K562 (cell line): ENCODE data around the gene LCLAT1. TPM values are rescaled to one million over a fixed set of nuclear protein-coding genes. Genes with fewer than 3 reads are reported as not detected.
A peak's percentile ranks its signal among the peaks of the same experiment; 100 is the strongest.

Experiments used
- ATAC-seq: fragments of 200-7000 bp; cut with Tn5 transposase; 3 replicates; pipeline ENCODE4 v1.9.1; 2020; ENCODE audit warnings: moderate library complexity
- BruUV-seq: library from RNA; stranded (reverse); fragments of 400-500 nt; replicated peaks from 2 replicates; lab custom pipeline; 2021; lab: Mats Ljungman, UMichigan
- CTCF ChIA-PET: fragments of 300-600 bp; formaldehyde crosslinking; extraction: SDS; loops from one replicate; lab custom pipeline; 2021; ENCODE audit warnings: low intra/inter-chr PET ratio; lab: Yijun Ruan, JAX
- POLR2A ChIA-PET: fragments of 300-600, 350-650 bp; sonication (Branson Sonifier 250); formaldehyde crosslinking; extraction: SDS; loops from one replicate; lab custom pipeline; 2021; ENCODE audit warnings: antibody characterized with exemption, inconsistent platforms; lab: Yijun Ruan, JAX
- DNase-seq, 4 experiments: peaks; one replicate each; pipeline versions ENCODE4 v3.0.0 to v3.0.0-alpha.2; 2011 to 2018; ENCODE audit warnings: low spot score in 3 of 4, mixed read lengths in 3 of 4; ENCODE audit errors: extremely low read depth in 1 of 4
- FAIRE-seq: peaks from 2 replicates; lab custom pipeline; 2011; peaks lifted over from hg19 to GRCh38; lab: Jason Lieb, UNC
- H2AFZ ChIP-seq: 2 replicates; pipeline ENCODE4 v1.6.0; 2011; ENCODE audit warnings: low read depth, low read length, control low read depth, inconsistent platforms
- H3K27ac ChIP-seq: fragments of 200-600 bp; 3 replicates; pipeline ENCODE4 v1.8.0; 2011; ENCODE audit warnings: low read depth, mild to moderate bottlenecking, control low read depth, inconsistent platforms, low read length, moderate library complexity, mixed read lengths; ENCODE audit errors: extremely low read depth
- H3K27me3 ChIP-seq, 2 experiments: fragments of 300-600 bp in 1 of 2; 2 replicates in 1 of 2; 3 replicates in 1 of 2; pipeline versions ENCODE4 v1.6.0 to v1.8.0; 2011; ENCODE audit warnings: inconsistent platforms in 2 of 2, low read length in 2 of 2, mild to moderate bottlenecking in 1 of 2, mixed read lengths in 1 of 2, moderate library complexity in 1 of 2; ENCODE audit not compliant: control insufficient read depth in 2 of 2, insufficient read depth in 2 of 2
- H3K36me3 ChIP-seq: fragments of 300-600 bp; 3 replicates; pipeline ENCODE4 v1.8.0; 2011; ENCODE audit warnings: mild to moderate bottlenecking, low read length, inconsistent platforms; ENCODE audit not compliant: control insufficient read depth, insufficient read depth
- H3K4me1 ChIP-seq, 2 experiments: fragments of 200-600 bp in 1 of 2; replicated peaks in 1 of 2; 2 replicates in 1 of 2; 3 replicates in 1 of 2; pipeline versions ENCODE4 v1.5.1 to v1.8.0; 2011; ENCODE audit warnings: inconsistent platforms in 2 of 2, low read length in 2 of 2, mild to moderate bottlenecking in 1 of 2, mixed read lengths in 1 of 2, moderate library complexity in 1 of 2; ENCODE audit not compliant: control insufficient read depth in 2 of 2, insufficient read depth in 2 of 2
- H3K4me2 ChIP-seq: 2 replicates; pipeline ENCODE4 v1.6.1; 2011; ENCODE audit warnings: low read length, control low read depth, inconsistent platforms, mixed read lengths; ENCODE audit not compliant: insufficient read depth
- H3K4me3 ChIP-seq: fragments of 200-600 bp; sonication (generic), shearing (Covaris generic); 2 replicates; pipeline ENCODE4 v1.5.1; 2016; ENCODE audit warnings: control low read depth, inconsistent platforms
- H3K79me2 ChIP-seq: fragments of 200-600 bp; 3 replicates; pipeline ENCODE4 v1.8.0; 2011; ENCODE audit warnings: low read length, inconsistent platforms; ENCODE audit not compliant: control insufficient read depth, insufficient read depth
- H3K9ac ChIP-seq, 2 experiments: 2 replicates each; pipeline versions ENCODE4 v1.6.0 to v1.6.1; 2011; ENCODE audit warnings: low read depth in 2 of 2, low read length in 2 of 2, control low read depth in 1 of 2, inconsistent platforms in 1 of 2, mild to moderate bottlenecking in 1 of 2, mixed read lengths in 1 of 2; ENCODE audit not compliant: insufficient read depth in 1 of 2
- H3K9me1 ChIP-seq: one replicate; pipeline ENCODE4 v1.6.0; 2011; ENCODE audit warnings: inconsistent platforms, mild to moderate bottlenecking, low read length, moderate library complexity; ENCODE audit not compliant: control insufficient read depth, insufficient read depth
- H3K9me3 ChIP-seq: replicated peaks from 2 replicates; pipeline ENCODE4 v1.5.1; 2011; ENCODE audit warnings: low read depth, low read length, inconsistent platforms; ENCODE audit not compliant: control insufficient read depth, insufficient read depth
- H4K20me1 ChIP-seq: replicated peaks from 2 replicates; pipeline ENCODE4 v1.6.1; 2011; ENCODE audit warnings: low read length, inconsistent platforms, mixed read lengths; ENCODE audit not compliant: control insufficient read depth, insufficient read depth
- CC2D1A ChIP-seq: fragments of 450-650 bp; IDR thresholded peaks from 2 replicates; pipeline ENCODE4 v1.6.1; 2017; ENCODE audit warnings: mild to moderate bottlenecking
- JUNB ChIP-seq: fragments of 450-650 bp; formaldehyde crosslinking; conservative IDR thresholded peaks from 2 replicates; pipeline ENCODE4 v1.4.0; 2020; ENCODE audit warnings: mild to moderate bottlenecking
- MCM3 ChIP-seq: fragments of 450-650 bp; IDR thresholded peaks from 2 replicates; pipeline ENCODE4 v1.6.1; 2016
- POLR2B ChIP-seq: fragments of 450-650 bp; IDR thresholded peaks from 2 replicates; pipeline ENCODE4 v1.6.1; 2018; ENCODE audit warnings: low read depth; ENCODE audit not compliant: partially characterized antibody
- SIX5 ChIP-seq, 2 experiments: IDR thresholded peaks; 2 replicates each; pipeline ENCODE4 v1.6.1; 2011; ENCODE audit warnings: low read length in 2 of 2, borderline replicate concordance in 1 of 2, low read depth in 1 of 2, mild to moderate bottlenecking in 1 of 2, moderate library complexity in 1 of 2; ENCODE audit not compliant: insufficient read depth in 1 of 2
- SRSF3 ChIP-seq: fragments of 200-400 bp; formaldehyde crosslinking; IDR thresholded peaks from 2 replicates; pipeline ENCODE4 v1.6.1; 2016; ENCODE audit warnings: mild to moderate bottlenecking, low read length, moderate library complexity; ENCODE audit not compliant: insufficient read depth
- ZFP36 ChIP-seq: fragments of 150-350 bp; IDR thresholded peaks from 2 replicates; pipeline ENCODE4 v1.6.1; 2018; ENCODE audit warnings: low read length, low read depth; ENCODE audit not compliant: partially characterized antibody
- ZNF232 ChIP-seq: sonication (generic); formaldehyde crosslinking; IDR thresholded peaks from 2 replicates; pipeline ENCODE4 v1.8.0; 2022; ENCODE audit warnings: mild to moderate bottlenecking, missing genetic modification reagents
- ZNF24 ChIP-seq: fragments of 450-650 bp; IDR thresholded peaks from 2 replicates; pipeline ENCODE4 v1.6.1; 2016
- ZNF263 ChIP-seq: sonication (generic); formaldehyde crosslinking; IDR thresholded peaks from 2 replicates; pipeline ENCODE4 v1.8.0; 2022; ENCODE audit warnings: mild to moderate bottlenecking, missing genetic modification reagents, borderline replicate concordance
- ZNF324 ChIP-seq: fragments of 250-450 bp; sonication (Bioruptor Pico); IDR thresholded peaks from 2 replicates; pipeline ENCODE4 v1.4.0; 2020; ENCODE audit warnings: mild to moderate bottlenecking
- ZNF347 ChIP-seq: fragments of 450-650 bp; formaldehyde crosslinking; IDR thresholded peaks from 2 replicates; pipeline ENCODE4 v1.4.0; 2020; ENCODE audit warnings: low read depth, mild to moderate bottlenecking, moderate library complexity
- ZNF384 ChIP-seq: IDR thresholded peaks from 2 replicates; pipeline ENCODE4 v1.6.1; 2012; ENCODE audit warnings: low read depth, low read length, improper control_type of control experiment
- ZNF583 ChIP-seq: fragments of 250-450 bp; sonication (Bioruptor Pico); IDR thresholded peaks from 2 replicates; pipeline ENCODE4 v1.4.0; 2020
- WGBS: fragments of 100-300 bp; shearing (Covaris generic); methylation state at CpG from one replicate; pipeline ENCODE4 v1.1.6; 2016; ENCODE audit warnings: low coverage, mixed read lengths; ENCODE audit not compliant: insufficient coverage; ENCODE audit errors: missing lambda C conversion rate; 5-methylcytosine and 5-hydroxymethylcytosine counted together
- in situ Hi-C: fragments of 300-500 bp; cut with MboI; formaldehyde crosslinking; loops from 4 replicates; pipeline ENCODE4 v1.15.0; 2018; ENCODE audit warnings: inconsistent platforms, mixed read lengths
- intact Hi-C: fragments of 100-400 bp; cut with micrococcal nuclease; formaldehyde crosslinking; loops from 2 replicates; pipeline ENCODE4 v1.14.2; 2022
- polyA plus RNA-seq, 8 experiments: library from polyadenylated mRNA; depleted of rRNA in 4 of 8; stranded (reverse) in 5 of 8; unstranded in 3 of 8; fragments of >200 nt; fragmentation: Nextera tagmentation in 2 of 8; fragmentation: Illumina TruSeq in 1 of 8; extraction: Ambion mirVana in 2 of 8; extraction: Trizol in 1 of 8; gene quantifications; 2 replicates each; pipeline versions ENCODE4 v1.2.1 to v1.2.3, GENCODE V29; 2011 to 2014; ENCODE audit warnings: inconsistent platforms in 1 of 8, missing spikeins in 1 of 8
- total RNA-seq, 7 experiments: library from RNA; depleted of rRNA in 6 of 7; stranded (reverse); fragments of >200 nt in 6 of 7; fragmentation: Illumina TruSeq in 2 of 7; extraction: Trizol in 2 of 7; gene quantifications; 2 replicates each; pipeline versions ENCODE4 v1.2.1 to v1.2.3, GENCODE V29; 2011 to 2021; ENCODE audit warnings: low replicate concordance in 1 of 7
- TF ChIP-seq, protein P1 (sequence below): fragments of 250-450 bp; sonication (Bioruptor Pico); IDR thresholded peaks from 2 replicates; pipeline ENCODE4 v1.9.0; 2021; ENCODE audit warnings: mild to moderate bottlenecking, inconsistent platforms
- TF ChIP-seq, protein P2 (sequence below), 2 experiments: fragments of 450-650 bp; IDR thresholded peaks; 2 replicates each; pipeline ENCODE4 v1.6.1; 2016
- TF ChIP-seq, protein P3 (sequence below): fragments of 450-650 bp; IDR thresholded peaks from 2 replicates; pipeline ENCODE4 v1.6.1; 2016; ENCODE audit warnings: antibody characterized with exemption

Gene LCLAT1
- total and polyA plus RNA-seq, 9 of the 15 experiments (the other 6 are each of a cell fraction or from before 2014, with no cell fraction given), result 8.9 to 63.3 (median 25.4) TPM

DNA sequence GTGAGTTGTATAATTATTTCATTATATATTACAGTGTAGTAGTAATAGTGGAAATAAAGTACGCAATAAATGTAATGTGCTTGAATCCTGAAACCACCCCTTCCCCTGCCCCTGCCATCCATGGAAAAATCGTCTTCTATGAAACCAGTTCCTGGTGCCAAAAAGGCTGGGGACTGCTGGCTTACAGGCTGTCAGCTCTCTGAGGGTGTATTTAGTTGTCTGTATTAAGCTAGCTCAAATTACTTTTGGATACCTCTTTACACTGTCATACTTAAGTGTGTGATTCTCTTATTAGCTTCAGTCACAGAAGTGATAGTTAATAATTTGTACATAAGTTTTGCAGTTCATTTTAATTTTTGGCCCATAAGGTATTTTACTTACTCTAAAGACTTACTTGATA lies 29.6 kb downstream of the LCLAT1 start (continued):
- TF ChIP-seq, protein P1, sequence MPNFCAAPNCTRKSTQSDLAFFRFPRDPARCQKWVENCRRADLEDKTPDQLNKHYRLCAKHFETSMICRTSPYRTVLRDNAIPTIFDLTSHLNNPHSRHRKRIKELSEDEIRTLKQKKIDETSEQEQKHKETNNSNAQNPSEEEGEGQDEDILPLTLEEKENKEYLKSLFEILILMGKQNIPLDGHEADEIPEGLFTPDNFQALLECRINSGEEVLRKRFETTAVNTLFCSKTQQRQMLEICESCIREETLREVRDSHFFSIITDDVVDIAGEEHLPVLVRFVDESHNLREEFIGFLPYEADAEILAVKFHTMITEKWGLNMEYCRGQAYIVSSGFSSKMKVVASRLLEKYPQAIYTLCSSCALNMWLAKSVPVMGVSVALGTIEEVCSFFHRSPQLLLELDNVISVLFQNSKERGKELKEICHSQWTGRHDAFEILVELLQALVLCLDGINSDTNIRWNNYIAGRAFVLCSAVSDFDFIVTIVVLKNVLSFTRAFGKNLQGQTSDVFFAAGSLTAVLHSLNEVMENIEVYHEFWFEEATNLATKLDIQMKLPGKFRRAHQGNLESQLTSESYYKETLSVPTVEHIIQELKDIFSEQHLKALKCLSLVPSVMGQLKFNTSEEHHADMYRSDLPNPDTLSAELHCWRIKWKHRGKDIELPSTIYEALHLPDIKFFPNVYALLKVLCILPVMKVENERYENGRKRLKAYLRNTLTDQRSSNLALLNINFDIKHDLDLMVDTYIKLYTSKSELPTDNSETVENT, result no peak
- TF ChIP-seq ZNF347 (CRISPR knock-in tag), result no peak
- no peak for TF ChIP-seq JUNB (CRISPR knock-in tag)
- TF ChIP-seq ZNF384, result no peak

DNA sequence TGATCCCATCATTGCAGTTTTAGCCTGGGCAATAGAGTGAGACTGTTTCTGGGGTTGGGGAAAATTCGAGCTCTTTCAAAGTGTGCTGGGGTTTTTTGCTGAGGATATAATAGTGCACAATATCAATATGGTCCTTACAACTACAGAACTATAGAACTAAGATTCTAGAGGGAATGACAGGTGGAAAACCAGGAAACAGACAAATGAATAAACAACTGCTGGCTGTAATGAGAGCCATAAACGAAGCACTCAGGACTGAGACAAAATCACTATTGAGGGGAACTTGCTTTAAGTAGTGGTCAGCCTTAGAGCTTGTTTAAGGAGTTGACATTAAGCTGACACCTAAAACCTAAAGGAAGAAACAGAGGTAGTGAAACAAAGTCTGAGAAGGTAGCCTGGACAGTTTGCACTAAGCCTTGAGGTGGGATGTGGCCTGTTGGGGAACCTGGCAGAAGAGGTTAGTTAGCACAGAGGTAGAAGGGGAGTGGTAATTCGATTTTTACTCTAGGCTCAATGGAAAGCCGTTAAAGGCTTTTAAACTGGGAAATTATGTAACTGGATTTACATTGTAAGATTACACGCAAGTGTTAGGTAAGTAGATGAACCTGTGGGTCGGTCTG lies 33.8 kb downstream of the LCLAT1 start:
- intact Hi-C loops, result no loop called here
- Histone ChIP-seq H3K4me1 (peaks cover 0 to 11% of the 10 kb centered on the region in 2 experiments; a peak in 2 of 5 replicates), H3K27ac (peak overlapping the region; percentile 39; the same call in 2 of the 3 replicates), H3K9me3 (no peaks in the 10 kb centered on the region), H3K27me3 (no peaks in the 10 kb centered on the region), H3K4me3 (no peak overlapping the region), H2AFZ (no peak overlapping the region), H3K9me1 (no peaks in the 10 kb centered on the region), H3K9ac (no peak overlapping the region), H3K36me3 (peaks cover 9% of the 10 kb centered on the region; the same call in 2 of the 3 replicates), H3K4me2 (peak overlapping the region; percentile 34; the same call in 1 of the 2 replicates), H3K79me2 (peaks cover 52% of the 10 kb centered on the region), H4K20me1 (no peaks in the 10 kb centered on the region)
- ChIA-PET POLR2A (interaction anchor here (0.6 to 1.5 kb wide), 3 partner anchors 9 to 109 kb away, joined by 3 read pairs; no protein-coding TSS in a partner anchor), CTCF (no interaction called here)
- no TSS peak for BruUV-seq
- ATAC-seq (peak; percentile 71), DNase-seq (no peak), FAIRE-seq (peak; percentile 51)
- WGBS, result 19% methylated on average over 6 of the region's 6 CpGs
- in situ Hi-C loops, result no loop called here
- TF ChIP-seq ZNF263, result no peak
- no peak for TF ChIP-seq CC2D1A
- TF ChIP-seq MCM3, result no peak
- no peak for TF ChIP-seq ZNF583 (CRISPR knock-in tag)
- no peak for TF ChIP-seq ZNF24
- no peak for TF ChIP-seq SIX5 (IDR thresholded peaks at IDR 0.05; ENCODE audit: borderline replicate concordance in 1 of 2, insufficient read depth in 1 of 2, low read depth in 1 of 2, low read length in 2 of 2)
- TF ChIP-seq ZNF324 (CRISPR knock-in tag), result no peak
- no peak for TF ChIP-seq POLR2B
- no peak for TF ChIP-seq SRSF3
- TF ChIP-seq, protein P2, sequence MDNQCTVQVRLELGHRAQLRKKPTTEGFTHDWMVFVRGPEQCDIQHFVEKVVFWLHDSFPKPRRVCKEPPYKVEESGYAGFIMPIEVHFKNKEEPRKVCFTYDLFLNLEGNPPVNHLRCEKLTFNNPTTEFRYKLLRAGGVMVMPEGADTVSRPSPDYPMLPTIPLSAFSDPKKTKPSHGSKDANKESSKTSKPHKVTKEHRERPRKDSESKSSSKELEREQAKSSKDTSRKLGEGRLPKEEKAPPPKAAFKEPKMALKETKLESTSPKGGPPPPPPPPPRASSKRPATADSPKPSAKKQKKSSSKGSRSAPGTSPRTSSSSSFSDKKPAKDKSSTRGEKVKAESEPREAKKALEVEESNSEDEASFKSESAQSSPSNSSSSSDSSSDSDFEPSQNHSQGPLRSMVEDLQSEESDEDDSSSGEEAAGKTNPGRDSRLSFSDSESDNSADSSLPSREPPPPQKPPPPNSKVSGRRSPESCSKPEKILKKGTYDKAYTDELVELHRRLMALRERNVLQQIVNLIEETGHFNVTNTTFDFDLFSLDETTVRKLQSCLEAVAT (IDR thresholded peaks at IDR 0.05), result no peak
- no peak for TF ChIP-seq ZNF232 (CRISPR knock-in tag)
- TF ChIP-seq, protein P3, sequence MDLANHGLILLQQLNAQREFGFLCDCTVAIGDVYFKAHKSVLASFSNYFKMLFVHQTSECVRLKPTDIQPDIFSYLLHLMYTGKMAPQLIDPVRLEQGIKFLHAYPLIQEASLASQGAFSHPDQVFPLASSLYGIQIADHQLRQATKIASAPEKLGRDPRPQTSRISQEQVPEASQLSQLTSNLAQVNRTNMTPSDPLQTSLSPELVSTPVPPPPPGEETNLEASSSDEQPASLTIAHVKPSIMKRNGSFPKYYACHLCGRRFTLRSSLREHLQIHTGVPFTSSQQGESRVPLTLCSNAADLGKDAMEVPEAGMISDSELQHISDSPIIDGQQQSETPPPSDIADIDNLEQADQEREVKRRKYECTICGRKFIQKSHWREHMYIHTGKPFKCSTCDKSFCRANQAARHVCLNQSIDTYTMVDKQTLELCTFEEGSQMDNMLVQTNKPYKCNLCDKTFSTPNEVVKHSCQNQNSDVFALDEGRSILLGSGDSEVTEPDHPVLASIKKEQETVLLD, result no peak
- TF ChIP-seq ZFP36, result no peak
